ENCODE data around the gene SAMD9.

DNA sequence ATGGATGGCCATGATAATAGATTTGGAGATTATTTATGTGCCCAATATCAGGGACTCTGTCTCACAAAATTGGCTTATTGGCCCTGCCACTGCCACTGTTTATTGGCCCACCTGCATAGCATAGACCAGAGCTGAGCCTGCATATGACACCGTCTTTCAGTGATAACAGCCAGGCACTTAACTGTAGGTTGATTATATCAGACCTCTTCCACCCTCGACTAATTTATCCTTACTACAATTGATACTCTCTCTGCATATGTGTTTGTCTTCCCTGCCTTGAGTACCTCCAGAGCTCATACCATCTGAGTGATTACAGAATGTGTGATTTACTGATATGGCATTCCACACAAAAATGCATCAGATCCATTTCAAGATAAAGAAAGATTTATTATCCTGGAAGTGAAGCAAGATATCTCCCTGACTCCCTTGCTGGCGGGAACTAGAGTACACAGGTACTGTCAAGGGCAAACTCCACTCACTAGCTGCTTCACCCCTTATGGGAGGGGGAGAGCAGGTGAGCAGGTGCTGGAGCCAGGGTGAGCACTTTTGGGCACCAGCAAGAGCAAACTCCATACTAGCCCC lies 43.5 kb upstream of the SAMD9 start:
- TF ChIP-seq POLR2A (IDR thresholded peaks at IDR 0.05; ENCODE audit: low read length) (no peak), MAZ (IDR thresholded peaks at IDR 0.05; ENCODE audit: borderline replicate concordance, low read depth, low read length) (no peak)

All from A549 (cell line).